Ammon's horn (tissue), 1 donor: ENCODE results near the gene DHX29.
"Not testable (repeated sequence)": the region's sequence is repeated elsewhere in the genome, so short reads cannot be mapped to it uniquely, and the experiment has no call there.

ENCODE experiments used
- DNase-seq: peaks from one replicate; pipeline ENCODE4 v3.0.0-alpha.2; 2016; ENCODE audit warnings: low spot score

Gene DHX29

DNA sequence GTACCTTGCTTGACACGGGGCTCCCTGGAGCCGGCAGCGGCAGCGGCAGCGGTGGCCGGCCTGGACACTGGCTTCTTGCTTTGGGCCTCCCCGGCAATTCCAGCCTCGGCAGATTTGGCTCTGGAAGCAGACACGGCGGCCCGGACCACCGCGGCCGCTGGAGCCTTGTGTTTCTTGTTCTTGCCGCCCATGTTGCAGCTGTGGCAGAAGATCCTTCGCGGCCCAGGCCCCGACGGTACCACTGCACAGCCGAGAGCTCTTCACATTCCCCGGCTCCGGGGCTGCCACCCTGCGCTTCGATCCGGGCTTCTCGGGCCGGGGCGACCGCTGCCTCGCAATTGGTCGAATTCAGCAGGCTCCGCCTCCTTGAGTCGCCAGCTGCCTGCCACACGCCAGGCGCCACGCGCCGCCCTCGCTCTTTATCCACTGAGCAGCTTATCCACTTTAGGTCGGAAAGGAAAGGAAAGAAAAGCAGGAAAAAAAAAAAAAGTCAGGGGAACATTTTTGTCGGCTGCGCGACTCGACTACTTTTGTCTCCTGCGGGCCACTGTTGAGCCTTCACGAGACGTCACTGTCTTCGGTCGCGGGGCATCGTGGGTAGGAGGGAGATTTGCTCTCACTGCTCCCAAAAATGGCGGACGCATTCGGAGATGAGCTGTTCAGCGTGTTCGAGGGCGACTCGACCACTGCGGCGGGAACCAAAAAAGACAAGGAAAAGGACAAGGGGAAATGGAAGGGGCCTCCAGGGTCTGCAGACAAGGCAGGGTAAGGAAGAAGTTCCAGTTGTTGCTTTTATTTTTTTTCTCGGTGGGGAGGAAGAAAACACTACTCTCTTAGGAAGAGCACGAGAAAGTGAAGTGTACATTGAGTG, at the start of gene DHX29, which contains the start of gene MTREX:
Gene DHX29 (minus strand): TSS at position 312 of the 871 bp plus-strand sequence. CDS start 121 bp downstream, at position 191.
Gene MTREX (plus strand): TSS at position 607 of the 871 bp plus-strand sequence. CDS start 25 bp downstream, at position 632.
- peak; percentile 94 for DNase-seq

- DNase-seq = no peak
Observed at GRCh38 chr5:55356896-55357295, 49.4 kb upstream of the DHX29 start.

DNA sequence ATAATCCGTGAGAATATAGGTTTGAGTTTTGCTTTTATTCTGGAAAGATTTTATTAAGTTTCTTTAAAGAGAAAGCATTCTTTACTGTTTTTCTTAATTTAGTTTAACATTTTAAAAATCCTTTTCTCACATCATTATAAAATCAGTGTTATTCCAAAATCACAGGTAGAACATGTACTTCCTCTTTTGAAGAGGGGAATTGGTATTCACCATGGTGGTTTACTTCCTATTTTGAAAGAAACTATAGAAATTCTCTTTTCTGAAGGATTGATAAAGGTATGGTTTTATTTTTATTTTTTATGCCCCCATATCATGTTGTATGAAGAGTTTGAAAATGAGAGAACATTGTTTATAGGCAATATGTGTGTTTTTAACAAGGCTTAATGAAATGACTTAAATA, 43.3 kb upstream of the DHX29 start:
- no peak for DNase-seq

DNA sequence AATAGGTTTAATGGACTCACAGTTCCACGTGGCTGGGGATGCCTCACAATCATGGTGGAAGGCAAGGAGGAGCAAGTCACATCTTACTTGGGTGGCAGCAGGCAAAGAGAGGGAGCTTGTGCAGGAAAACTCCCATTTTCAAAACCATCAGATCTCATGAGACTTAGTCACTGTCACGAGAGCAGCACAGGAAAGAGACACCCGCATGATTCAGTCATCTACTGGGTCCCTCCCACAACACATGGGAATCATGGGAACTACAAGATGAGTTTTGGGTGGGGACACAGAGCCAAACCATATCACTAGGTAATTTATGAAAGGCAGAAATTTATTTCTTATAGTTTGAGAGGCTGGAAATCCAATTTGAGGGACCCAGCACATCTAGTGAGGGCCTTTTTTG, 40.3 kb upstream of the DHX29 start:
- no peak for DNase-seq

GRCh38 chr5:55345327-55345726, 37.8 kb upstream of the DHX29 start:
- DNase-seq = no peak

DNA sequence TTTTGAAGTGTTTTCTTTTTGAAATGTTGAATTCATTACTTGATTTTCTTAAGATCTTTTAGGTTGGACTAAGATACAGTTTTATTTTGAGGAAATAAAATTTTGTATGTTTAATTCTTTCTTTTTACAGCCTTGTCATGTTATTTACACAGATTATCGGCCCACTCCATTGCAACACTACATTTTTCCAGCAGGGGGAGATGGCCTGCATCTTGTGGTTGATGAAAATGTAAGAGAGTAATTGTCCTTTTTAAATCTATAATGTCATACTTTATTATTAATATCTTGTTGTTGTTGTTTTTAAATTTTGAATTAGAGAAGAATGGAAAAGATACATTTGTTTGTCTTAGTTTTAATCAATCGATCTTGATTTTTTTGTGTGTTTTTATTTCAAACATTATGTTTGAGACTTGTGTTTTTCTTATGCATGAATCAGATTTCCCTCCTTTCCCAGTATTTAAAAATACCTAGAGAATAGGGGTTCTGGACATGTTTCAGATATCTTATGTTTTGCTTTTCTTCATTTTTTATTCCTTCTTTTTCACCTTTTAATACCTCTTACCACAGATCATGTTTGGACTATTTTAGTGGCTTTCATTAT, 37.0 kb upstream of the DHX29 start:
- DNase-seq = peak; percentile 74

- no peak for DNase-seq
Observed at GRCh38 chr5:55343609-55344008, 36.1 kb upstream of the DHX29 start.

DNA sequence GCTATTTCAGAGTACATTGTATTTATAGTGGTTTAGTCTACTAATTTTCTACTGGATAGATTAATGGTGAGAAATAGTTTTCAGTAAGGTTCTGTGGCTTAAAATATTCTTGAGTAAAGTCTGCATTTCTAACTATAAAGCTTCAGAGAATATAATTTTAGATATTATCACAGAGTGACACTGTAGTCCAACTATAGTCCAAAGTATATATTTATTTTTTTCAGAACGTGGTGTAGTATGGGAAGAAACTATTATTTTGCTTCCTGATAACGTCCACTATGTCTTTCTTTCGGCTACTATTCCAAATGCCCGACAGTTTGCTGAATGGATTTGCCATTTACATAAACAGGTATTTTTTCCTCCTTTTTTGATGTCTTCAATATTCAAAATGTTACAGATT, 35.6 kb upstream of the DHX29 start:
- no peak for DNase-seq

DNA sequence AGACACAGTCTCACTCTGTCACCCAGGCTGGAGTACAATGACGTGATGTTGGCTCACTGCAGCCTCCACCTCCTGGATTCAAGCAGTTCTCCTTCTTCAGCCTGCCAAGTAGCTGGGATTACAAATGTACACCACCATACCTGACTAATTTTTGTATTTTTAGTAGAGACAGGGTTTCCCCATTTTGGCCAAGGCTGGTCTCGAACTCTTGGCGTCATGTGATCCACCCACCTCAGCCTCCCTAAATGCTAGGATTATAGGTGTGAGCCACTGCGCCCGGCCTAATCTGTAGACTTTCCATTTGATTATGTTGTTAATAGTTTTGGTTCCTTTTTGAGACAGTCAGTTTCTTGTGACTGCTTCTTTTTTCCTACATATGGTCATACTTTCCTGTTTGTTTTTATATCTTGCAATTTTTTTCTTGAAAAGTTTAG, 31.3 kb upstream of the DHX29 start:
- DNase-seq = peak; percentile 8

DNA sequence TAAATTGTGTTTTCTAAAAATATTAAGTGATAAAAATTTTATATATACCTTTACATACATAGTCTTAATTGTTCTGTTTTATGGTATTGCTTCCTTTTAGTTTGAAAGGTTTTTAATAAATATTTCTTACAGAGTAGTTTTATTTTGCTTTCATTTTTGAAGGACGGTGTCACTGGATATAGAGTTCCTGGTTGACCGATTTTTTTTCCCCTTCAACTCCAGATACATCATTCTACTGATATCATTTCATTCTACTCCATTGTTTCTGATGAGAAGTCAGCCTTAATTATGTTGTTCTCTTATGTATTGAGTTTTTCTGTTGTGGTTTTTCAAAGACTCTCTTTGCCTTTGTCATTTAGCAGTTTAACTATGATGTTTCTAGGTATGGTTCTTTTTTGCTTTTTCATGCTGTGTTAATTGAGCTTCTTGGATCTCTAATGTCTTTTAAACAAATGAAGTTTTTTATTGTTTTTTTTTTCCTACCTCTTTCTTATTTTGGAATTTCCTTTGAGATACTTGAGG, 30.7 kb upstream of the DHX29 start:
- DNase-seq = no peak

GRCh38 chr5:55333811-55334210, 26.3 kb upstream of the DHX29 start:
- DNase-seq = no peak

- DNase-seq = no peak
Observed at GRCh38 chr5:55333017-55333416, 25.5 kb upstream of the DHX29 start.

DNA sequence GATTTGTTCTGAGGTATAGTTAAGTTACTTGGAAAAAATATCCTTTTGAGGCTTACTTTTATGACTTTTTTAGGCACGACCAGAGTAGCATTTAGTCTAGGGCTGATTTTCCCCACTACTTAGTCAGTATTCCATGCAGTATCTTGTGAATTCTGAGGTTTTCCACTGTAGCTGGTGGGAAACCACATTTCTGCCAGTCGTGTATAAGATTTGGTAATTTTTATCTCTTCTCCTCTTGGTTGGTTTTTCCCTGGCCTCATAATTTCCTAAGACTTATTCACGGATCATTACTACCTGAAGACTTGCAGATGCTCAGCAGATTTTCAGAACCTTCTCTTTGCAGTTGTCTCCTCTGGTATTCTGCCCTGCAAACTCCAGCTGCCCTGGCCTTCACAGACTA, 23.8 kb upstream of the DHX29 start:
- DNase-seq = no peak

DNA sequence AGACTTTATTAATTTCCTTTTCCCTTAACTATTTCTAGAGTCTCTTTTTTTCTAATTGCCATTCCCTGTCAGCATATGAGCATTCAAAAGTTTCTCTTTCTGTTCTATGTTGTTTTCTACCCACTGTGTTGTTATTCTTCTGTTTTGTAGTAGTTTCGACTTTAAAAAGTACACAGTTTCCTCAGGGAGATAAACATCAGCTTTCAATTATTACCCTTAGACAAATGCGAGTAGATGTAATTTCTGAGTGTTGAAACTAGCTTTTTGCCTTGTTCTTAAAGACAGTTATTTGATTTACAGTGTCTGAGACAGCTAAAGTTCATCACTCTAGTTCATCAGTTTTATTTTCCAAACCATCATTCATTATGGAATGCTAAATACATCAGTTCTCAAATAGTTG, 19.8 kb upstream of the DHX29 start:
- no peak for DNase-seq

DNA sequence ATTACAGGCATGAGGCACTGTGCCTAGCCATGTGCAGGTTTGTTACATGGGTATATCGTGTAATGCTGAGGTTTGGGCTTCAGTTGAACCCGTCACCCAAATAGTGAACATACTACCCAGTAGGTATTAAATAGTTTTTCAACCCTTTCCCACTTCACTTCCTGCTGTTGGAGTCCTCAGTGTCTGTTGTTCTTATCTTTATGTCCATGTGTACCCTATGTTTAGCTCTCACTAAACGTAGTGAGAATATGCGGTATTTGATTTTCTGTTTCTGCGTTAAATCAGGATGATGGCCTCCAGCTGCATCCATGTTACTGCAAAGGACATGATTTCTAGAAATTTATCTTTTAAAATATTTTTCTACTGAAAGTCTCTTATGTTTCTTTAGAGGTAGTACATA, 18.1 kb upstream of the DHX29 start:
- no peak for DNase-seq

- peak; percentile 72 for DNase-seq
Observed at GRCh38 chr5:55324815-55325418, 17.4 kb upstream of the DHX29 start.

- DNase-seq = no peak
Observed at GRCh38 chr5:55324006-55324405, 16.5 kb upstream of the DHX29 start.

- DNase-seq = no peak
Observed at GRCh38 chr5:55320571-55320970, 13.1 kb upstream of the DHX29 start.

DNA sequence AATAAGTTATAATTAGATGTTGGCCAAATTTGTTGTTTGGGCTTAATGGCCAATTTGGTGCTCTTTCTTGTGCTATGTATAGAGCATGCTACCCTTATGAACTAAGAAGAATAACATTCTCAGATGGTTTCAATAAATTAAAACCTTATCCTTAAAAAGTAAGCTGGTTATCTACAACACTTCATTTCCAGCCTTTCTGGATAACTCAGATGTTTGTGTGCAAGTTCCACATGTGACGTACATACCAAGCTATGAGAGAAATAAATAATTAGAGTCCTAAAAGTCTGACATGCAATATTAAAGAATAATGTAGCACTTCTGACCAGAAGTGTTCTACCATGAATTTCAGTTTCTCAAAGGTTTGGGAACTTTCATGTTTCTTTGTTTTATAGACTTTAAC, 12.0 kb upstream of the DHX29 start:
- no peak for DNase-seq

GRCh38 chr5:55318237-55318636, 10.7 kb upstream of the DHX29 start:
- DNase-seq = not testable (repeated sequence)

- DNase-seq = no peak
Observed at GRCh38 chr5:55316837-55317236, 9.3 kb upstream of the DHX29 start.

DNA sequence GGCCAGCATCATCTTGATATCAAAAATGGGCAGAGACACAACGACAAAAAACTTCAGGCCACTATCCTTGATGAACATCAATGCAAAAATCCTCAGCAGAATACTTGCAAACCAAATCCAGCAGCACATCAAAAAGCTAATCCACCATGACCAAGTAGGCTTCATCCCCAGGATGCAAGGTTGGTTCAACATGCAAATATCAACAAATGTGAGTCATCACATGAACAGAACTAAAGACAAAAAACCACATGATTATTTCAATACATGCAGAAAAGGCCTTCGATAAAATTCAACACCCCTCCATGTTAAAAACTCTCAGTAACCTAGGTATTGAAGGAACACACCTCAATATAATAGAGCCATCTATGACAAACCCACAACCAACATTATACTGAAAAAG, 8.8 kb upstream of the DHX29 start:
- no peak for DNase-seq
